A673 (cell line): Measurements from ENCODE around the gene CCDC141.

Experiments used
- CTCF ChIP-seq: fragments of 300-800, 200-600 bp; sonication (generic); conservative IDR thresholded peaks from 2 replicates; pipeline ENCODE4 v1.5.1; 2017; ENCODE audit warnings: low read depth, mild to moderate bottlenecking, antibody characterized with exemption, low read length, moderate library complexity, mixed read lengths
- EZH2 ChIP-seq: fragments of 200-600 bp; sonication (generic); IDR thresholded peaks from 2 replicates; pipeline ENCODE4 v1.6.1; 2017; ENCODE audit warnings: borderline replicate concordance, low read depth, mild to moderate bottlenecking, mixed read lengths, antibody characterized with exemption, low read length; ENCODE audit not compliant: poor library complexity, severe bottlenecking

- TF ChIP-seq CTCF (no peak), EZH2 (no peak)
These were observed 205.2 kb downstream of the CCDC141 start for GRCh38 chr2:178844701-178845100.
